WTC11 (cell line): ENCODE results near the gene ZNF48. TPM values are rescaled to one million over a fixed set of nuclear protein-coding genes. Genes with fewer than 3 reads are reported as not detected.

Experiments
- AFF4 ChIP-seq: sonication (generic); formaldehyde crosslinking; IDR thresholded peaks from 2 replicates; pipeline ENCODE4 v1.8.1; 2023; ENCODE audit warnings: mild to moderate bottlenecking, missing genetic modification reagents, borderline replicate concordance
- CREM ChIP-seq: sonication (generic); formaldehyde crosslinking; IDR thresholded peaks from 2 replicates; pipeline ENCODE4 v1.8.1; 2022; ENCODE audit warnings: mild to moderate bottlenecking, missing genetic modification reagents, moderate library complexity
- FOXK1 ChIP-seq: sonication (generic); formaldehyde crosslinking; IDR thresholded peaks from 2 replicates; pipeline ENCODE4 v1.8.0; 2022; ENCODE audit warnings: mild to moderate bottlenecking, moderate library complexity, missing genetic modification reagents
- FOXP4 ChIP-seq: sonication (generic); formaldehyde crosslinking; IDR thresholded peaks from 2 replicates; pipeline ENCODE4 v1.8.0; 2022; ENCODE audit warnings: mild to moderate bottlenecking, missing genetic modification reagents
- GABPB1 ChIP-seq: sonication (generic); formaldehyde crosslinking; IDR thresholded peaks from 2 replicates; pipeline ENCODE4 v1.8.1; 2023; ENCODE audit warnings: mild to moderate bottlenecking, missing genetic modification reagents
- GTF2I ChIP-seq: fragments of 250-450 bp; sonication (Bioruptor Pico); conservative IDR thresholded peaks from 2 replicates; pipeline ENCODE4 v1.4.0; 2021; ENCODE audit warnings: mild to moderate bottlenecking
- HMGA2 ChIP-seq: fragments of 250-450 bp; sonication (Bioruptor Pico); IDR thresholded peaks from 2 replicates; pipeline ENCODE4 v1.4.0; 2021; ENCODE audit warnings: mild to moderate bottlenecking, moderate library complexity
- HMGXB4 ChIP-seq: sonication (generic); formaldehyde crosslinking; IDR thresholded peaks from 2 replicates; pipeline ENCODE4 v1.8.1; 2023; ENCODE audit warnings: mild to moderate bottlenecking, moderate library complexity, missing genetic modification reagents
- IRF1 ChIP-seq: sonication (generic); formaldehyde crosslinking; IDR thresholded peaks from 2 replicates; pipeline ENCODE4 v1.8.0; 2023; ENCODE audit warnings: missing genetic modification reagents
- MYBL2 ChIP-seq: sonication (generic); formaldehyde crosslinking; IDR thresholded peaks from 2 replicates; pipeline ENCODE4 v1.8.1; 2023; ENCODE audit warnings: mild to moderate bottlenecking, moderate library complexity, missing genetic modification reagents
- NFE2L1 ChIP-seq: sonication (generic); formaldehyde crosslinking; IDR thresholded peaks from 2 replicates; pipeline ENCODE4 v1.8.1; 2023; ENCODE audit warnings: missing genetic modification reagents
- OVOL2 ChIP-seq: fragments of 250-450 bp; sonication (Bioruptor Pico); IDR thresholded peaks from 2 replicates; pipeline ENCODE4 v1.9.0; 2021; ENCODE audit warnings: mild to moderate bottlenecking, borderline replicate concordance
- ZBTB21 ChIP-seq: sonication (generic); formaldehyde crosslinking; IDR thresholded peaks from 2 replicates; pipeline ENCODE4 v1.8.1; 2023; ENCODE audit warnings: mild to moderate bottlenecking, missing genetic modification reagents, borderline replicate concordance
- ZNF138 ChIP-seq: sonication (generic); formaldehyde crosslinking; conservative IDR thresholded peaks from 2 replicates; pipeline ENCODE4 v1.8.1; 2022; ENCODE audit warnings: mild to moderate bottlenecking, moderate library complexity, missing genetic modification reagents
- ZNF219 ChIP-seq: sonication (generic); formaldehyde crosslinking; IDR thresholded peaks from 2 replicates; pipeline ENCODE4 v1.8.0; 2023; ENCODE audit warnings: missing genetic modification reagents, mild to moderate bottlenecking, borderline replicate concordance
- ZNF396 ChIP-seq: fragments of 250-450 bp; sonication (Bioruptor Pico); IDR thresholded peaks from 2 replicates; pipeline ENCODE4 v1.8.0; 2021; ENCODE audit warnings: mild to moderate bottlenecking, moderate library complexity, borderline replicate concordance
- ZNF512 ChIP-seq: sonication (generic); formaldehyde crosslinking; IDR thresholded peaks from 2 replicates; pipeline ENCODE4 v1.8.1; 2022; ENCODE audit warnings: missing genetic modification reagents, borderline replicate concordance
- ZNF671 ChIP-seq: fragments of 250-450 bp; sonication (Bioruptor Pico); IDR thresholded peaks from 2 replicates; pipeline ENCODE4 v1.8.0; 2021; ENCODE audit warnings: mild to moderate bottlenecking
- ZSCAN18 ChIP-seq: fragments of 250-450 bp; sonication (Bioruptor Pico); IDR thresholded peaks from 2 replicates; pipeline ENCODE4 v2.1.2; 2022; ENCODE audit warnings: mild to moderate bottlenecking, moderate library complexity
- total RNA-seq: library from RNA; stranded (reverse); gene quantifications from 3 replicates; pipeline ENCODE4 v1.2.3, GENCODE V29; 2021
- TF ChIP-seq, protein P1 (sequence below): sonication (generic); formaldehyde crosslinking; IDR thresholded peaks from 2 replicates; pipeline ENCODE4 v1.8.1; 2023; ENCODE audit warnings: mild to moderate bottlenecking, missing genetic modification reagents, moderate library complexity
- TF ChIP-seq, protein P2 (sequence below): sonication (generic); formaldehyde crosslinking; IDR thresholded peaks from 2 replicates; pipeline ENCODE4 v1.8.0; 2022; ENCODE audit warnings: missing genetic modification reagents

The ZNF48 gene
- total RNA-seq, 1 experiment from 2014 or later: 39.3 TPM

GRCh38 chr16:30355144-30355953 lies 39.9 kb upstream of the ZNF48 start, which contains the start of gene CD2BP2 (continued):
- no peak for TF ChIP-seq IRF1 (CRISPR knock-in tag)
- TF ChIP-seq HMGA2 (CRISPR knock-in tag): 0 out of 2 replicates have a peak, but pooled peaks have one; percentile 6
- TF ChIP-seq ZNF396 (CRISPR knock-in tag): 0 out of 2 replicates have a peak, but pooled peaks have one; percentile 3
- TF ChIP-seq ZSCAN18 (CRISPR knock-in tag): no peak
- TF ChIP-seq ZNF671: no peak
- TF ChIP-seq OVOL2 (CRISPR knock-in tag): no peak
- no peak for TF ChIP-seq HMGXB4 (CRISPR knock-in tag)
- no peak; the same call in 1 of the 2 replicates for TF ChIP-seq AFF4
- no peak for TF ChIP-seq NFE2L1
- TF ChIP-seq MYBL2: no peak; the same call in 1 of the 2 replicates
- TF ChIP-seq, protein P1, sequence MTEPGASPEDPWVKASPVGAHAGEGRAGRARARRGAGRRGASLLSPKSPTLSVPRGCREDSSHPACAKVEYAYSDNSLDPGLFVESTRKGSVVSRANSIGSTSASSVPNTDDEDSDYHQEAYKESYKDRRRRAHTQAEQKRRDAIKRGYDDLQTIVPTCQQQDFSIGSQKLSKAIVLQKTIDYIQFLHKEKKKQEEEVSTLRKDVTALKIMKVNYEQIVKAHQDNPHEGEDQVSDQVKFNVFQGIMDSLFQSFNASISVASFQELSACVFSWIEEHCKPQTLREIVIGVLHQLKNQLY: no peak
- TF ChIP-seq, protein P2, sequence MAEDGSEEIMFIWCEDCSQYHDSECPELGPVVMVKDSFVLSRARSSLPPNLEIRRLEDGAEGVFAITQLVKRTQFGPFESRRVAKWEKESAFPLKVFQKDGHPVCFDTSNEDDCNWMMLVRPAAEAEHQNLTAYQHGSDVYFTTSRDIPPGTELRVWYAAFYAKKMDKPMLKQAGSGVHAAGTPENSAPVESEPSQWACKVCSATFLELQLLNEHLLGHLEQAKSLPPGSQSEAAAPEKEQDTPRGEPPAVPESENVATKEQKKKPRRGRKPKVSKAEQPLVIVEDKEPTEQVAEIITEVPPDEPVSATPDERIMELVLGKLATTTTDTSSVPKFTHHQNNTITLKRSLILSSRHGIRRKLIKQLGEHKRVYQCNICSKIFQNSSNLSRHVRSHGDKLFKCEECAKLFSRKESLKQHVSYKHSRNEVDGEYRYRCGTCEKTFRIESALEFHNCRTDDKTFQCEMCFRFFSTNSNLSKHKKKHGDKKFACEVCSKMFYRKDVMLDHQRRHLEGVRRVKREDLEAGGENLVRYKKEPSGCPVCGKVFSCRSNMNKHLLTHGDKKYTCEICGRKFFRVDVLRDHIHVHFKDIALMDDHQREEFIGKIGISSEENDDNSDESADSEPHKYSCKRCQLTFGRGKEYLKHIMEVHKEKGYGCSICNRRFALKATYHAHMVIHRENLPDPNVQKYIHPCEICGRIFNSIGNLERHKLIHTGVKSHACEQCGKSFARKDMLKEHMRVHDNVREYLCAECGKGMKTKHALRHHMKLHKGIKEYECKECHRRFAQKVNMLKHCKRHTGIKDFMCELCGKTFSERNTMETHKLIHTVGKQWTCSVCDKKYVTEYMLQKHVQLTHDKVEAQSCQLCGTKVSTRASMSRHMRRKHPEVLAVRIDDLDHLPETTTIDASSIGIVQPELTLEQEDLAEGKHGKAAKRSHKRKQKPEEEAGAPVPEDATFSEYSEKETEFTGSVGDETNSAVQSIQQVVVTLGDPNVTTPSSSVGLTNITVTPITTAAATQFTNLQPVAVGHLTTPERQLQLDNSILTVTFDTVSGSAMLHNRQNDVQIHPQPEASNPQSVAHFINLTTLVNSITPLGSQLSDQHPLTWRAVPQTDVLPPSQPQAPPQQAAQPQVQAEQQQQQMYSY (CRISPR knock-in tag): peak; percentile 66
- TF ChIP-seq ZNF138 (CRISPR knock-in tag): no peak
- TF ChIP-seq FOXK1 (CRISPR knock-in tag): no peak; the same call in 1 of the 2 replicates
- TF ChIP-seq ZNF512 (CRISPR knock-in tag): no peak
- TF ChIP-seq GTF2I (CRISPR knock-in tag): peak; percentile 65
- TF ChIP-seq ZNF219 (CRISPR knock-in tag): no peak
- peak; percentile 80 for TF ChIP-seq GABPB1 (CRISPR knock-in tag)
- TF ChIP-seq FOXP4: no peak
- TF ChIP-seq CREM (CRISPR knock-in tag): peak; percentile 81; the same call in 1 of the 2 replicates
- no peak for TF ChIP-seq ZBTB21 (CRISPR knock-in tag)
